MM.1S (cell line): ENCODE measurements around the gene USP32.

ENCODE experiments used
- DNase-seq: peaks from one replicate; pipeline ENCODE4 v3.0.0-alpha.2; 2015
- H2AFZ ChIP-seq: fragments of 300-600 bp; sonication (generic); 2 replicates; pipeline ENCODE4 v1.6.0; 2016; ENCODE audit warnings: antibody characterized with exemption, low read length
- H3F3A ChIP-seq: fragments of 300-600 bp; sonication (generic); 2 replicates; pipeline ENCODE4 v1.6.1; 2016; ENCODE audit warnings: mild to moderate bottlenecking, antibody characterized with exemption, low read length, moderate library complexity, mixed read lengths; ENCODE audit not compliant: insufficient read depth
- H3K27ac ChIP-seq: fragments of 300-600 bp; sonication (generic); 2 replicates; pipeline ENCODE4 v1.5.1; 2016; ENCODE audit warnings: mild to moderate bottlenecking, low read length
- H3K27me3 ChIP-seq: fragments of 300-600 bp; sonication (generic); replicated peaks from 2 replicates; pipeline ENCODE4 v1.6.0; 2016; ENCODE audit warnings: low read length; ENCODE audit not compliant: insufficient read depth
- H3K36me3 ChIP-seq: fragments of 300-600 bp; sonication (generic); replicated peaks from 2 replicates; pipeline ENCODE4 v1.6.1; 2016; ENCODE audit warnings: mild to moderate bottlenecking, low read length, mixed read lengths; ENCODE audit not compliant: insufficient read depth
- H3K4me1 ChIP-seq: fragments of 300-600 bp; sonication (generic); 2 replicates; pipeline ENCODE4 v1.6.1; 2016; ENCODE audit warnings: low read length, mixed read lengths
- H3K4me2 ChIP-seq: fragments of 300-600 bp; sonication (generic); 2 replicates; pipeline ENCODE4 v1.6.0; 2016; ENCODE audit warnings: low read depth, low read length
- H3K4me3 ChIP-seq: fragments of 300-600 bp; sonication (generic); 2 replicates; pipeline ENCODE4 v1.5.1; 2016; ENCODE audit warnings: low read length, mixed read lengths
- H3K79me2 ChIP-seq: fragments of 300-600 bp; sonication (generic); 2 replicates; pipeline ENCODE4 v1.6.1; 2016; ENCODE audit warnings: mixed run types, low read length, mixed read lengths
- H3K9ac ChIP-seq: fragments of 300-600 bp; sonication (generic); 2 replicates; pipeline ENCODE4 v1.6.1; 2016; ENCODE audit warnings: low read length, mixed read lengths
- H3K9me2 ChIP-seq: fragments of 300-600 bp; sonication (generic); replicated peaks from 2 replicates; pipeline ENCODE4 v1.6.1; 2016; ENCODE audit warnings: mild to moderate bottlenecking, low read length, mixed read lengths; ENCODE audit not compliant: insufficient read depth
- H3K9me3 ChIP-seq: fragments of 300-600 bp; sonication (generic); replicated peaks from 2 replicates; pipeline ENCODE4 v1.6.1; 2016; ENCODE audit warnings: mild to moderate bottlenecking, low read length, mixed read lengths; ENCODE audit not compliant: insufficient read depth
- H4K20me1 ChIP-seq: fragments of 300-600 bp; sonication (generic); 2 replicates; pipeline ENCODE4 v1.6.1; 2016; ENCODE audit warnings: mild to moderate bottlenecking, low read length, moderate library complexity, mixed read lengths; ENCODE audit not compliant: insufficient read depth
- EZH2 ChIP-seq: fragments of 300-600 bp; sonication (generic); optimal IDR thresholded peaks from 2 replicates; pipeline ENCODE3; 2017; ENCODE audit warnings: low read depth, mild to moderate bottlenecking, antibody characterized with exemption, low read length, mixed read lengths
- EZH2phosphoT487 ChIP-seq: fragments of 300-600 bp; sonication (generic); IDR thresholded peaks from 2 replicates; pipeline ENCODE4 v1.6.1; 2018; ENCODE audit warnings: antibody characterized with exemption, low read length
- TF ChIP-seq, protein P1 (sequence below): fragments of 300-600 bp; sonication (generic); IDR thresholded peaks from 2 replicates; pipeline ENCODE4 v1.5.1; 2016; ENCODE audit warnings: antibody characterized with exemption, low read length, mixed read lengths

USP32 gene

DNA sequence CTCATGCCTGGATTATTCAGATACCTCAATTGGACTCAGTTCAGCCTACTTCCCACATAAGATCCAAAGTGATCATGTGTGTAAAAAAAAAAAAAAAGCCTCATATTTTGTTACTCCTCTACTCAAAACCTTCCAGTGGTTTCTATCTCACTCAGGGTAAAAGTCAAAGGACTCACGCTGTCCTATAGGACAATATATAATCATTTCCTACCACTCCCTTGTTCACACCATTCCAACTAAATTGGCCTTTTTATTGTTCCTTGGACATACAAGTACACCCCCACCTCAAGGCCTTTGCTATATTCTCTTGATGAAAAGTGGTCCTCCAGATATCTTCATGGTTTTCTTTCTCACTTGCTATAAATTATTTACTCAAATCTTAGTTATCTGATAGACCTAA is 99.2 kb downstream of the USP32 start:
- H3K9me3 ChIP-seq: no peaks in the 10 kb centered on the region
- H3K79me2 ChIP-seq: no peaks in the 10 kb centered on the region
- H3K9ac ChIP-seq: no peak overlapping the region
- H3K27me3 ChIP-seq: no peaks in the 10 kb centered on the region
- no peak overlapping the region for H3K27ac ChIP-seq
- DNase-seq: no peak
- H3K4me3 ChIP-seq: no peak overlapping the region
- TF ChIP-seq, protein P1, sequence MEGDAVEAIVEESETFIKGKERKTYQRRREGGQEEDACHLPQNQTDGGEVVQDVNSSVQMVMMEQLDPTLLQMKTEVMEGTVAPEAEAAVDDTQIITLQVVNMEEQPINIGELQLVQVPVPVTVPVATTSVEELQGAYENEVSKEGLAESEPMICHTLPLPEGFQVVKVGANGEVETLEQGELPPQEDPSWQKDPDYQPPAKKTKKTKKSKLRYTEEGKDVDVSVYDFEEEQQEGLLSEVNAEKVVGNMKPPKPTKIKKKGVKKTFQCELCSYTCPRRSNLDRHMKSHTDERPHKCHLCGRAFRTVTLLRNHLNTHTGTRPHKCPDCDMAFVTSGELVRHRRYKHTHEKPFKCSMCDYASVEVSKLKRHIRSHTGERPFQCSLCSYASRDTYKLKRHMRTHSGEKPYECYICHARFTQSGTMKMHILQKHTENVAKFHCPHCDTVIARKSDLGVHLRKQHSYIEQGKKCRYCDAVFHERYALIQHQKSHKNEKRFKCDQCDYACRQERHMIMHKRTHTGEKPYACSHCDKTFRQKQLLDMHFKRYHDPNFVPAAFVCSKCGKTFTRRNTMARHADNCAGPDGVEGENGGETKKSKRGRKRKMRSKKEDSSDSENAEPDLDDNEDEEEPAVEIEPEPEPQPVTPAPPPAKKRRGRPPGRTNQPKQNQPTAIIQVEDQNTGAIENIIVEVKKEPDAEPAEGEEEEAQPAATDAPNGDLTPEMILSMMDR: no peak
- TF ChIP-seq EZH2 (no peak), EZH2phosphoT487 (no peak)
- H3K4me1 ChIP-seq: no peaks in the 10 kb centered on the region
- H3K36me3 ChIP-seq: no peaks in the 10 kb centered on the region
- no peak overlapping the region for H2AFZ ChIP-seq
- H3K4me2 ChIP-seq: no peak overlapping the region
- H4K20me1 ChIP-seq: no peaks in the 10 kb centered on the region
- H3F3A ChIP-seq: no peaks in the 10 kb centered on the region
- H3K9me2 ChIP-seq: no peaks in the 10 kb centered on the region

DNA sequence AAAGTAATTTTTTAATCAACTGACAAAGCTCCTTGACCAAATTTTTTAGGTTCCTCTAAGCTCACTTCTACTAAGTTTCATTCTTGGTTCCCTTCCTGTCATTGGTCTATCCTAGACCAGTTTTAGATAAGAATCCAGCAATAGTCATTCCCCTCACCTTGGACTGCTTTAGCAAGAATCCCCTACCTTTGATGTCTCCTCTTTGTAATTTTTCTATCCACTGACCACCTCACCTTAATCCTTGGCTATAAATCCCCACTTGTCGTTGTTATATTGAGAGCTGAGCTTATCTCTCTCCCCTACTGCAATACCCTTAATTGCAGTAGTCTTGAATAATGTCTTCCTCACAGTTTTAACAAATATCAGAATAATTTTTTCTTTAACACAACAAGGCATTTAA is 107.2 kb downstream of the USP32 start:
- Histone ChIP-seq H3K9ac (no peak overlapping the region), H3K36me3 (no peaks in the 10 kb centered on the region)
- DNase-seq: no peak

DNA sequence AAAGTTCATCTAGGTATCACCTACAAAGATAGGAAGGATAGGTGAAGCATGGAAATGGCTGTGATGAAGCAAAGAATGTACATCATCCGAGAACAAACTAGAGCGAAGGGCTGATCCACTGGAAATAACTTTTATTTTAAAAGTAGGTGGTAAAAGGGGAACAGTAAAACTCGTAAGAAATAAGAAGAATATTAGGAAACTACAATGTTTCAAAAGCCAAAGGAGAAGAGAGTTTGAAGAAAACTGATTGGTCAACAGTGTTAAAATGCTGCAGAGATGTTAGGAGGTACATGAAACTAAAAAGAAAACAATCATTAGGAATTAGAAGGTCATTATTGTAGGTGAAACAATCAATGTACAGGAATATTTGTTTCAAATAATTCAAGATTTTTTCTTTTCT is 108.1 kb downstream of the USP32 start:
- Histone ChIP-seq H3K27me3 (no peaks in the 10 kb centered on the region), H3K9ac (no peak overlapping the region), H3F3A (no peaks in the 10 kb centered on the region), H3K9me2 (no peaks in the 10 kb centered on the region), H3K4me2 (no peak overlapping the region), H3K27ac (no peak overlapping the region), H3K9me3 (no peaks in the 10 kb centered on the region), H3K36me3 (no peaks in the 10 kb centered on the region), H4K20me1 (no peaks in the 10 kb centered on the region), H3K79me2 (no peaks in the 10 kb centered on the region), H2AFZ (no peak overlapping the region), H3K4me3 (no peak overlapping the region), H3K4me1 (no peaks in the 10 kb centered on the region)
- TF ChIP-seq, protein P1: no peak
- TF ChIP-seq EZH2phosphoT487 (no peak), EZH2 (no peak)
- DNase-seq: no peak

More for the DNA sequence above, 107.2 kb downstream of the USP32 start:
- Histone ChIP-seq H3K4me2 (no peak overlapping the region), H4K20me1 (no peaks in the 10 kb centered on the region), H3K27ac (no peak overlapping the region), H3K4me1 (no peaks in the 10 kb centered on the region), H3K9me3 (no peaks in the 10 kb centered on the region), H3K79me2 (no peaks in the 10 kb centered on the region), H3K4me3 (no peak overlapping the region), H2AFZ (no peak overlapping the region), H3F3A (no peaks in the 10 kb centered on the region), H3K9me2 (no peaks in the 10 kb centered on the region), H3K27me3 (no peaks in the 10 kb centered on the region)
- TF ChIP-seq EZH2: no peak
- no peak for TF ChIP-seq EZH2phosphoT487
- TF ChIP-seq, protein P1: no peak
